MCF 10A (cell line): ENCODE data around the gene TRAF2. TPM values are rescaled to one million over a fixed set of nuclear protein-coding genes. Genes with fewer than 3 reads are reported as not detected.

Source experiments
- BruUV-seq: library from RNA; stranded (reverse); fragments of 400-500 nt; replicated peaks from 2 replicates; lab custom pipeline; 2021; lab: Mats Ljungman, UMichigan
- CTCF ChIA-PET: fragments of 300-600 bp; sonication (Branson Sonifier 250); formaldehyde crosslinking; extraction: SDS; loops from one replicate; lab custom pipeline; 2021; ENCODE audit warnings: antibody characterized with exemption, inconsistent platforms; lab: Yijun Ruan, JAX
- POLR2A ChIA-PET: fragments of 300-600, 350-650 bp; sonication (Branson Sonifier 250); formaldehyde crosslinking; extraction: SDS; loops from one replicate; lab custom pipeline; 2020; ENCODE audit warnings: antibody characterized with exemption, inconsistent platforms; lab: Yijun Ruan, JAX
- DNase-seq: peaks from one replicate; pipeline ENCODE4 v3.0.0-alpha.2; 2018; ENCODE audit not compliant: unreplicated experiment
- H3K27ac Mint-ChIP-seq: one replicate; pipeline ENCODE4 v1.8.0; 2022; ENCODE audit warnings: mild to moderate bottlenecking, low read depth, mixed read lengths; ENCODE audit not compliant: unreplicated experiment
- H3K27me3 Mint-ChIP-seq: one replicate; pipeline ENCODE4 v1.8.0; 2022; ENCODE audit warnings: mixed read lengths; ENCODE audit not compliant: insufficient read depth, unreplicated experiment
- H3K36me3 Mint-ChIP-seq: one replicate; pipeline ENCODE4 v1.8.0; 2022; ENCODE audit warnings: mild to moderate bottlenecking, moderate library complexity, mixed read lengths; ENCODE audit not compliant: insufficient read depth, unreplicated experiment
- H3K4me1 Mint-ChIP-seq: one replicate; pipeline ENCODE4 v1.8.0; 2022; ENCODE audit warnings: mixed read lengths; ENCODE audit not compliant: insufficient read depth, unreplicated experiment
- H3K4me3 Mint-ChIP-seq: one replicate; pipeline ENCODE4 v1.8.0; 2022; ENCODE audit warnings: mild to moderate bottlenecking, moderate library complexity, mixed read lengths; ENCODE audit not compliant: unreplicated experiment
- H3K9me3 Mint-ChIP-seq: one replicate; pipeline ENCODE4 v1.8.0; 2022; ENCODE audit warnings: mixed read lengths; ENCODE audit not compliant: unreplicated experiment
- intact Hi-C: fragments of 100-400 bp; cut with micrococcal nuclease; formaldehyde crosslinking; loops from 2 replicates; pipeline ENCODE4 v1.14.1; 2022
- total RNA-seq: library from RNA; stranded (reverse); gene quantifications from 2 replicates; pipeline ENCODE4 v1.2.3, GENCODE V29; 2022
- TF ChIP-seq, protein P1 (sequence below): fragments of 200-600 bp; IDR thresholded peaks from one replicate; pipeline ENCODE4 v1.8.0; 2022; ENCODE audit warnings: antibody characterized with exemption, mild to moderate bottlenecking; ENCODE audit not compliant: unreplicated experiment

TRAF2 gene
- total RNA-seq, 1 experiment from 2014 or later, result 14.1 TPM

- TF ChIP-seq, protein P1, sequence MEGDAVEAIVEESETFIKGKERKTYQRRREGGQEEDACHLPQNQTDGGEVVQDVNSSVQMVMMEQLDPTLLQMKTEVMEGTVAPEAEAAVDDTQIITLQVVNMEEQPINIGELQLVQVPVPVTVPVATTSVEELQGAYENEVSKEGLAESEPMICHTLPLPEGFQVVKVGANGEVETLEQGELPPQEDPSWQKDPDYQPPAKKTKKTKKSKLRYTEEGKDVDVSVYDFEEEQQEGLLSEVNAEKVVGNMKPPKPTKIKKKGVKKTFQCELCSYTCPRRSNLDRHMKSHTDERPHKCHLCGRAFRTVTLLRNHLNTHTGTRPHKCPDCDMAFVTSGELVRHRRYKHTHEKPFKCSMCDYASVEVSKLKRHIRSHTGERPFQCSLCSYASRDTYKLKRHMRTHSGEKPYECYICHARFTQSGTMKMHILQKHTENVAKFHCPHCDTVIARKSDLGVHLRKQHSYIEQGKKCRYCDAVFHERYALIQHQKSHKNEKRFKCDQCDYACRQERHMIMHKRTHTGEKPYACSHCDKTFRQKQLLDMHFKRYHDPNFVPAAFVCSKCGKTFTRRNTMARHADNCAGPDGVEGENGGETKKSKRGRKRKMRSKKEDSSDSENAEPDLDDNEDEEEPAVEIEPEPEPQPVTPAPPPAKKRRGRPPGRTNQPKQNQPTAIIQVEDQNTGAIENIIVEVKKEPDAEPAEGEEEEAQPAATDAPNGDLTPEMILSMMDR, result no peak
- Mint-ChIP-seq H3K9me3 (no peaks in the 10 kb centered on the region), H3K27me3 (no peaks in the 10 kb centered on the region), H3K4me3 (no peak overlapping the region), H3K36me3 (peaks cover 4% of the 10 kb centered on the region), H3K27ac (no peak overlapping the region), H3K4me1 (no peaks in the 10 kb centered on the region)
- no TSS peak for BruUV-seq
- DNase-seq, result no peak
- ChIA-PET CTCF (interaction anchor here (0.6 to 1.4 kb wide), 3 partner anchors 12 to 173 kb away, joined by 3 to 5 read pairs (median 4); no protein-coding TSS in a partner anchor), POLR2A (interaction anchor here (0.6 to 0.9 kb wide), 4 partner anchors 8 to 804 kb away, joined by 3 to 4 read pairs (median 3); partner anchors contain the start of gene EDF1)
- intact Hi-C loops, result no loop called here
These were observed 30.2 kb upstream of the TRAF2 start for GRCh38 chr9:136856079-136856476.

DNA sequence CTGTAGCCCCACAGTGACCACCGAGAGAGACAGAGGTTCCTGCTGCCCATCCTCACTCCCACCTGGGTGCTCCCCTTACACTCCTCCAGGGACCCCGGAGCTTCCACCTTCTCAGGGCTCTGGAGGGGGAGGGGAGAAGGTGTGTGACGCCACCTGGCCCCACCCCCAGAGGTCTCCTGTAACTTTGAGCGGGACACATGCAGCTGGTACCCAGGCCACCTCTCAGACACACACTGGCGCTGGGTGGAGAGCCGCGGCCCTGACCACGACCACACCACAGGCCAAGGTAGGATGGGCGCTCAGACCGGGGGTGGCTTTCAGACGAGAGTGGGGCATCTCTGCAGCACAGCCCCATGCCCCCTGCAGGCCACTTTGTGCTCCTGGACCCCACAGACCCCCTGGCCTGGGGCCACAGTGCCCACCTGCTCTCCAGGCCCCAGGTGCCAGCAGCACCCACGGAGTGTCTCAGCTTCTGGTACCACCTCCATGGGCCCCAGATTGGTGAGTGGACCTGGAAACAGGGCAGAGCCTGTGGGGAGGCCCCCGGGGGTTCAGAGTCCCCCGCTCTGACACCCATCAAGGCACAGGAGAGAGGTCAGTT, 29.7 kb upstream of the TRAF2 start:
- CTCF ChIA-PET, result interaction anchor here (0.6 to 1.4 kb wide), 3 partner anchors 11 to 173 kb away, joined by 3 to 5 read pairs (median 4); no protein-coding TSS in a partner anchor

GRCh38 chr9:136857166-136857565, 29.1 kb upstream of the TRAF2 start:
- Mint-ChIP-seq H3K9me3 (no peaks in the 10 kb centered on the region), H3K27me3 (no peaks in the 10 kb centered on the region), H3K36me3 (peaks cover under 1% of the 10 kb centered on the region), H3K4me1 (no peaks in the 10 kb centered on the region), H3K27ac (no peak overlapping the region), H3K4me3 (no peak overlapping the region)
- BruUV-seq, result no TSS peak
- CTCF ChIA-PET, result interaction anchor here (1.4 kb wide), 1 partner anchor 13 kb away, joined by 4 read pairs; no protein-coding TSS in a partner anchor
- intact Hi-C loops, result no loop called here
- no peak for DNase-seq
- TF ChIP-seq, protein P1, result no peak
- POLR2A ChIA-PET, result no interaction called here

More for the DNA sequence above, 29.7 kb upstream of the TRAF2 start:
- Mint-ChIP-seq H3K9me3 (no peaks in the 10 kb centered on the region), H3K4me3 (no peak overlapping the region), H3K36me3 (no peaks in the 10 kb centered on the region), H3K27me3 (no peaks in the 10 kb centered on the region), H3K27ac (no peak overlapping the region), H3K4me1 (no peaks in the 10 kb centered on the region)
- TF ChIP-seq, protein P1, result no peak
- intact Hi-C loops, result no loop called here
- POLR2A ChIA-PET, result interaction anchor here (0.6 to 0.9 kb wide), 4 partner anchors 8 to 805 kb away, joined by 3 to 4 read pairs (median 3); partner anchors contain the start of gene EDF1
- no TSS peak for BruUV-seq
- DNase-seq, result no peak

- POLR2A ChIA-PET, result no interaction called here
These were observed 28.5 kb upstream of the TRAF2 start for GRCh38 chr9:136857581-136858412.

More at GRCh38 chr9:136857581-136858412, 28.5 kb upstream of the TRAF2 start:
- H3K9me3 Mint-ChIP-seq, result no peaks in the 10 kb centered on the region
- H3K36me3 Mint-ChIP-seq, result peaks cover 7% of the 10 kb centered on the region
- CTCF ChIA-PET, result interaction anchor here (0.6 kb wide), 1 partner anchor 123 kb away, joined by 3 read pairs; no protein-coding TSS in a partner anchor
- no TSS peak for BruUV-seq
- no peak for DNase-seq
- H3K4me1 Mint-ChIP-seq, result no peaks in the 10 kb centered on the region
- intact Hi-C loops, result no loop called here
- TF ChIP-seq, protein P1, result no peak
- H3K27ac Mint-ChIP-seq, result no peak overlapping the region
- H3K27me3 Mint-ChIP-seq, result no peaks in the 10 kb centered on the region
- no peak overlapping the region for H3K4me3 Mint-ChIP-seq
